Glomerular visceral epithelial cell (primary cell): Measurements from ENCODE around the gene SNX9.

Source experiments
- DNase-seq: peaks from one replicate; pipeline ENCODE4 v3.0.0-alpha.2; 2016; ENCODE audit errors: extremely low spot score

Gene SNX9

DNA sequence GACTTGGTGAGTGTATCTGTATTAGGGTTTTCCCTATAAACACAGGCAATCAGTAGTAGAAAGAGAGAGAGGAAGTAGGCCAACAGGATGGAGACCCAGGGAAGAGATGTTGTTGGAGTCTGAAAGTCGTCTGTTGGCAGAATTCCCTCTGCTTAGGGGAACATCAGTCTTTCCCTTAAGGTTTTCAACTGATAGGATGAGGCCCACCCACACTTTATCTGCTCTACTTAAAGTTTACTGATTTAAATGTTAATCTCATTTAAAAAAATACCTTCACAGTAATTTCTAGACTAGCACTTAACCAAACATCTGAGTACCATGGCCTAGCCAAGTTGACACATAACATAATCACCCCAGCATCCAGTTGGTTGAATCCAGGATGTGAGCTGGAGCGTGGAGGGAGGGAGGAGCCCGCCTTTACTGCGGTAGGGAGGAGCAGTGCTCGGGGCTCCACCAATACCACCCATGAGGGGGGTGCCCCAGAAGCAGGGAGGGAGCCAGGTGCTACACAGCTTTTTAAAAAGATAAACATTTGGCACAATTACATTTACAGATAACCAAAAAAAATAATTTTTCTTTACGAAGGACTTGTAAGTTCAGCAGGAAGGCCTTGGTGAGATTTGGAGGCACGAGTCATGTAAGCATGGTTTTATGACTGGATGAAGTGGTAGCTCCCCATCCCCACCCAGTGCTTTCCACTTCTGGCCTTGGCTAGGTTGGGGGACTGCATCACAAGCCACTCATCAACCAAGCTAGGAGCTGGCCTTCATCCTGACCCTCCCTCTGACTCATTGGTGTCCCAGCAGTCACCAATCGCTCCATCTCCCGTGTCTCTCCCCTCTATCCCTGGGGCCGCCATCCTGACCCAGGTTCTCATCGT is 18.4 kb upstream of the SNX9 start:
- DNase-seq: no peak

DNA sequence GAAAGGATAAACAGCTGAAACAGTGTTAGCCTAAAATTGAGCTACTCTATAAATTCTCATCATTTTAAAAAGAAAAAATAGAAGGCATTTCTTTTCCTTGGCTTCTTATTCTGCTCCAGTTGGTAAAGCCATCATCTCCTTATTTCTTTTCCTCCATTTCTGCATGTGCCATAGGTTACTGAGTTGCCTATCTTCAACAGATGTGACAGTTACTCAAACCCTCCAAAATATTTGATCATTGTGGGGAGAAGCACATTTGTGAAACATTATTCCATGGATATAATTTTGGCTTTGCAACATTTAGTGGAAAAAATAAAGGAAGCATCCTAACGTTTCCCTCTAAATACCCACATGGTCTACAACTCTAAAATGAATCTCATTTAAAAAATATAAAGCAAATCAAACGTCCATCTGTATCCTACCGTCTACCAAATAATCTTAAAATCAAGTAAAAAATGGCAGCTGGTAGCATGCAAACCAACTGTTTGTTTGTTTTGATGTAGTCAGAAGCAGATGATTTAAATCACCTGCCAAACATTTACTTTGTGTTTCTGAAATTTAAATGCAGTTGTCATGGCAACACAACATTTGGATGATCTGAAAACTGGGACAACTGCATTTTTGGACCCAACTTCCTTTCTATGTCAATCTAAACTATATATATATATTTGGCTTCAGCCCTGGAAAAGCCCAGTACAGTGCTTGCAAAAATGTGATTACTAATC is 16.8 kb upstream of the SNX9 start:
- DNase-seq: no peak

GRCh38 chr6:157806856-157807215 is 16.2 kb upstream of the SNX9 start:
- DNase-seq: no peak

DNA sequence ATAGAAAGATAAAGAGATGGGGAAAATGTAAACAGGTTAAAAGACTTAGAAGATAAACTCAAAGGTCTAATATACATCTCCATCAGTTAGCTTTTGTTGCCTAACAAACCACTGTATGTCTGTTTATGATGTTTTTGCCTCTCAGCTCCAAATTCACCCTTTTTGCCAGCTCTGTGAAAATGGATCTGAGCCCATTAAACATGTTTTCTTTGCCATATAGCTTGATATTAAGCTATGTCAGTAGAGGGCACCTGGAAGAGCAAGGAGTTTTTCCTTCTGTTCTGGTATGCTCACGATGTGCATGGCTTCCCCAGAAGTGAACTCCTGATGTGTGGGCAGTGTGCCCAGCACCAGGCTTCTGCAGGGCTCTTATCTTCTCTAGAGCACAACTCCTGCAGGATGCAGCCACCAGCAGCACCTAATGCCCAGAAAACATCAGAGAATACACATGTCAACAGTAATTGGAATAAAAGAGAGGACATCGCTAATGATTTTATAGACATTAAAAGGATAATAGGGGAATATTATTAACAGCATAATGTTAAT is 14.6 kb upstream of the SNX9 start:
- DNase-seq: no peak

GRCh38 chr6:157809613-157810012 is 13.4 kb upstream of the SNX9 start:
- no peak for DNase-seq

DNA sequence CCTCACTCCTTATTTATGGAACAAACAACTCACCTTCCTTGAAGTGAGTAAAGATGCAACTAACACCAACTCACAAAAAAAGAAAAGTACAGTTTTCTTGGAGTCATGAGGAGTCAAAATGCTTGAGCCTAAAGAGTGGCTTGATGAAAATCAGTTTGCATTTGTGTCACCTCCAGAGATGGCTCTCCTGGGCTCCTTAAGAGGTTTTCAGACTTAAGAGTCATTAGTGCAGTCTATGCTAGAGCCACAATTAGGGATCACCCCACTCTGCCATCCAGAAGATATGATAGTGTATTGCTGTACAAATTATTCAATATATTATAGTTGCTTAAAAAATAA is 11.9 kb upstream of the SNX9 start:
- DNase-seq: no peak

- no peak for DNase-seq
Measured at GRCh38 chr6:157811476-157812173, 11.4 kb upstream of the SNX9 start.

DNA sequence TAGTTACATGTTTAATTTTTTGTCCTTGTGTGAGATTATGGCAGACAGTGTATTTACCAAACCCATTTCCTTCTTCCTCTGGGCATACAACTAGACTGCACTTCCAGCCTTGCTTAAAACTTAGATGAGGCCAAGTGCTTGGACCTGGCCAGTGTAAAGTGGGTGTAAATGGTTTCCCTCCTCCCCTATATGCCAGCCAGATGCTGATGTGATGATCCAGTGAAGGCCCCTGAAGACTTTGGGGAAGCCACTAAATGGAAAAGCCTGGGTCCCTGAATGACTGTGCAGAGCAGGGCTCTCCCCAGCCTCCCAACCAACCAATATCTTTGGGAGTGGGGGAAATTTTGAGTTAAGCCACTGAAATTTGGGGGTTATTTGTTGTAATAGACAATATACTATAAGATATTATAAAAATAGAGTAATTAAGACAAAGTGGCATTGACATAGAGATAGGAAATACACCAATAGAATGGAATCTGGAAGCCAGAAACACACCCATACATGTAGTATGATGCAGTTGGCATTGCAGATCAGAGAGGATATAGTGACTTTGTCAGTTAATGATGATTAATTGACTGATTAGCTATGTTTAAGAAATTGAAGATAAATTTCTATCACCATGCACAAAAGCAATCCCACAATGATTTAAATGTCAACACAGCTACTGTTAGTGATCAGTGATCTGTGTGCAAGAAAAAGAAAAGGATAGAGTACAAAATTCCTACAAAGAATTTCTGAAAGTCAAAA is 10.4 kb upstream of the SNX9 start:
- no peak for DNase-seq

GRCh38 chr6:157813191-157813590 is 9.9 kb upstream of the SNX9 start:
- DNase-seq: no peak

- no peak for DNase-seq
Measured at GRCh38 chr6:157813750-157814455, 9.1 kb upstream of the SNX9 start.

GRCh38 chr6:157814883-157815282 is 8.2 kb upstream of the SNX9 start:
- DNase-seq: no peak

GRCh38 chr6:157821342-157822033 is 1.6 kb upstream of the SNX9 start:
- no peak for DNase-seq

GRCh38 chr6:157822245-157823000 is 623 bp upstream of the SNX9 start:
- DNase-seq: no peak

DNA sequence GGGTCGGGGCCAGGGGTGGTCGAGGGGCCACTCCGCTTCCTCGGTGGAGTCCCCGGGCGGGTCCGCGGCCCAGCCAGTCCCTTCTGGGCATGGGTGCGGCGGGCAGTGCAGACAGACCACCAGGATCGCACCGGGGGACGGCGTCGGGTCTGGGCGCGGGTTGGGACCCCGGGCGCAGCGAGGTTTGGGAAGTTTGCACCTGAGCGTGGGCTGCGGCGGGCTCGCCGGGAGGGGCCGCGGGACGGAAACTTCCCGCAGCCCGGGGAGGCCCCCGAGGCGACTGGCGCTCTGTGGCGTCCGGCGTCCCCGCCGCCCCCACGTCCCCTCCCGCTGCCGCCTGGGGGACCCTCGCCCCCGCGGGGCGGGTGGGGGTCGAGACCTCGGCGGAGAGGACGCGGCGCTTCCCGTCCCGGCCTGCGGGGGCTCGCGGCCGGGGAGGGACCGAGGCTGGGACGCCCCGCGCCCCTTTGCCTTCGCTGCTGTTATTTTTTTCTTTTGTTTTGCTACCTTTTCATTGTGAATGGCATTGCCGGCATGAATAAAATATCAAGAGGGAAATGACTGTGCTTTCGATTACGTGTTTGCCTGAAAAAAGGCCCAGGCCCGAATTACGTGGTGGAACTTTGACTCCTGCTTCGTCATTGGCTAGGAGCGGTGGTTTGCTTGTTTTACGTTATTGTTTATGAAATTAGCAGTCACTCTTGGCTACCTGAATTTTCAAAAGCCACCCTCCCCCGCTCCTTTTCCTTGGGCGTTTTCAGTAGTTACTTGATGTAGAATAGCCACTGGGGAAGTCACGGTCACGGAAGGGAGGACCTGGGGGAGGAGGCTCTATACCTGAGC is 703 bp downstream of the SNX9 start:
- peak; percentile 49 for DNase-seq

DNA sequence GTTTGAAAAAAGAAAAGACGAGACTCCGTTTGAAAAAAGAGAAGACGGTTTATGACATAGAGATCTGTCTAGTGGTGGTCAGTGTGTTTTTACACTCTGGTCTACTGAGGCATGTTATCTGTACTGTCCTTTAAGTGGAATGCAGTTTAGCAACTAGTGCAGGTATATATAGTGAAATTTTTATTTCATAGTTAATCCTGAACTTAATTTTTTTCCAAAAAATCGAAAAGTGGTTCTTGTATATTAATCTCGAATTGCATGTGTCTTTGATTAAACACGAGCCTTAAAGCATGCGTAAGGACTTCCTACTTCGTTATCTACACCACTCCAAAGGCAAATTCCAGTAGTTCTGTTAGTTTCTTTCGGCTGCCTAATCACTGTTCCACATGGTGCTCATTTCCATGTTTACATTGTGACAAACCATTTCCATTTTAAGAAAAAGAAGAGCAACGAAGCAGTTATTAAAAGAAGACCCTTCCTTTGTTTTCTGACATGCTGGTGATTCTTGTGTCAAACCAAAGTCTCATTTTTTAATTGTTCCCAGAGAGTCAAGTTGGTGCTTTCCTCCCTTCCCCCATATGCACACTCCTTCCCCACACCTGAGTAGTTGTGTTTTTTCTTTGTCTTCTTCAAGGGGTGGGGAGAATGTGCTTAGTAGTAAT is 2.3 kb downstream of the SNX9 start:
- DNase-seq: no peak

DNA sequence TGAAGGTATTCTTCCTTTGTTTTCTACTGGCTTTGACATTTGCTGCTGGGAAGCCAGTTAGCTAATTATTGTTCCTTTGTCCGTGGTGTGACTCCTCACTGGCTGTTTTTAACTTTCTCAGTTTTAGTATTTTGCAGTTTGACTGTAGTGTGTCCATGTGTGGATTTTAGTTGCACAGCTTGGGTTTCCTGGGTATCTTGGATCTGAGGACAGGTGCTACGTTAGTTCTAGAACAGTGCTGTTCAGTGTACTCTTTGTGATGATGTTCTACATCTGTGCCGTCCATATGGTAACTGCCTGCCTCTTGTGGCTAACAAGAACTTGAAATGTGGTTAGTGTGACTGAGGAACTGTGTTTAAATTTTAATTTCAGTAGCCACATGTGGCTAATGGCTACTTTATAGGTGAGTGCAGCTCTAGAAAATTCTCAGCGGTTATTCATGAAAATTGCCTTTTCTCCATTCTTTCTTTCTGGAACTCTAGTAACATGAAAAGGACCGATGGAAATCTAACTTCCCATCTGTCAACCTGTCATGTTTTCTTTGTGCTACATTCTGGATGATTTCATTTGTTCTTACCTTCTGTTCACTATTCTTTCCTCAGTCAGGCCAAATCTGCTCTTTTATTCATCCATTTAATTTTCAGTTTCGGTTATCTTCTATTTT is 7.4 kb downstream of the SNX9 start:
- peak; percentile 36 for DNase-seq

DNA sequence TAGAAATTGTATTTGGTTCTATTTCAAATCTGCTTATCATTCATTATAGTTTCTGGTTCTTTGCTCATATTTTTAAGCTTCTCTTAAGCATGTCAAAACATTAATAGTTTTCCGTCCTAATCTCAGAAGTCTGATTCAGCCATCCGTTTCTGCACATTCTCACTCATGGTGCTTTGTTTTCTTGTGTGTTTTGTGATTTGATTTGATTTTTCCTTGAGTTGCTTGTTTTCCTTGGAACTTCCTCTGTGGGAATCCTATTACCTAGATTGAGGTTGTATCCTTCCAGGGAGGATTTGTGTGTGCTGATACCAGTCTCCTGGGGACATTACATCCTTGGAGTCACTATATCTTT is 7.9 kb downstream of the SNX9 start:
- DNase-seq: no peak
